DMS153 (cell line): ENCODE measurements around the gene ATP5F1D.

Experiments
- DNase-seq: peaks from one replicate; lab custom pipeline; 2025; lab: John Stamatoyannopoulos, UW

The ATP5F1D gene

DNA sequence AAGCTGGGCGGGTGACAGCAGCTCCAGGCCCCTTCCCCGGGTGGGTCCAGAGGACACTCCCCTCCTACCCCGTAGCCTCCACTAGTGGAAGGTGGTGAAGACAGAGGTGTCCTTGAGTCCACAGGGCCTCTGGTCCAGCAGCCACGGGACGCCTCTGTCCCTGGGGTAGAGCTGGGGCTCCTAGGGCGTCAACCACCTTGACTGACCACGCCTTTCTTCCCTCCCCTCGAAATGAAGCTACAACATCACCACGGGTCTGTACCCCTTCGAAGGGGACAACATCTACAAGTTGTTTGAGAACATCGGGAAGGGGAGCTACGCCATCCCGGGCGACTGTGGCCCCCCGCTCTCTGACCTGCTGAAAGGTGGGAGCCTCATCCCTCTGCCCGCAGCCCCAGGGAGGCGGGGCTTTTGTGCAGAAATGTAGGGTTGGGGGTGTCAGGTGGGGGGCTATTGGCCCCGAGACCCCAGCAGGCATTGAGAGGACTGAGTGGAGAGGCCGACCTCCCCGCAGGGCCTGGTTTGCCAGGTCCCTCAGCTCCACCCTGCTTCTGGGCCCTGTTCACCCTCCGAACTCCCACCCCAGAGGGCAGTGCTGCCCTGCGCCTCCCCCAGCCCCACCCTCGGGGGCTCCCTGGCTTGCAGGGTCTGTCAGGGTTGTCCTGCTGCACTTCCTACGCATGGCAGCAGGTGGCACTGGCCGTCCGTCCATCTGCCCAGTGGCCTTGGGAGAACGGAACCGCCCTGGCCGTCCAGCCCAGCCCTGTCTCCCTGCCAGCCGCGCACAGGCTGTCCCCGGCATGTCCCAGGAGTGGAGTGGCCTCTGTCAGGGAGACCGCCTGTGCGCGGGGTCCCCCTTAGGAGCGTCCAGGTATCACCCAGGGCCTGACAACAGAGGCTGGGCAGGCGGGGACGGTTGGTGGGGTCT is 20.3 kb upstream of the ATP5F1D start:
- no peak for DNase-seq

DNA sequence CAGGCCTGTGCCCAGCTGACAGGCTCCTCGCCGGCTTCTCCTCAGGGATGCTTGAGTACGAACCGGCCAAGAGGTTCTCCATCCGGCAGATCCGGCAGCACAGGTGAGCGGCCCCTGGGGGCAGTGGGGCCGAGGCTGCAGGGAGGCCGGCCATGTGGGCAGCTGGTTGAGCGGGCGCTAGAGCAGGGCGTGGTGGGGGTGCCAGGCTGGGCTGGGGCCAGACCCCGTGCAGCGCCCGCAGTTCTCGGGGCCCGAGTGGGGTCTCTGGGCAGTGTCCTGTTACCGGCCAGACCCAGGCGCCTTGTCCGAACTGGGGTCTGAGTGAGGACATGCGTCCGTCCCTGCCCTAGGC is 19.7 kb upstream of the ATP5F1D start:
- DNase-seq: no peak

DNA sequence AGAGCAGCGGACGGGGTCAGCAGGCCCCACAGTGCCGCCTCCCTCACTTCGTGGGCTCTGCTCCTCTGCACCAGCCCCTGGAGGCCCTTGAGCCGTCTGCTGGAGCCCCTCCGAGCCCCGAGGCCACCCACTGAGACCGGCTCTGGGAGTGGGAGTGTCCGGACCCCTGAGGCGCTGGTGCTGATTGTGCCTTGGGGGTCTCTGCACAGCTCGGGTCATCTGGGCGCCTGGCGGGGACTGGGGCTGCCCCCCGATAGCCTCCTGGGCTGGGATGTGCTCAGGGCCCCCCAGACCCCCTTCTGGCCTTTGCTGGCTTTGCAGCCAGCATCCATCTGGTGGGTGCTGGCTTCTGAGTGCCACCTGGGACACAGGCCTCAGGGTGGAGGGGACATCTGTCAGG is 19.2 kb upstream of the ATP5F1D start:
- DNase-seq: no peak

DNA sequence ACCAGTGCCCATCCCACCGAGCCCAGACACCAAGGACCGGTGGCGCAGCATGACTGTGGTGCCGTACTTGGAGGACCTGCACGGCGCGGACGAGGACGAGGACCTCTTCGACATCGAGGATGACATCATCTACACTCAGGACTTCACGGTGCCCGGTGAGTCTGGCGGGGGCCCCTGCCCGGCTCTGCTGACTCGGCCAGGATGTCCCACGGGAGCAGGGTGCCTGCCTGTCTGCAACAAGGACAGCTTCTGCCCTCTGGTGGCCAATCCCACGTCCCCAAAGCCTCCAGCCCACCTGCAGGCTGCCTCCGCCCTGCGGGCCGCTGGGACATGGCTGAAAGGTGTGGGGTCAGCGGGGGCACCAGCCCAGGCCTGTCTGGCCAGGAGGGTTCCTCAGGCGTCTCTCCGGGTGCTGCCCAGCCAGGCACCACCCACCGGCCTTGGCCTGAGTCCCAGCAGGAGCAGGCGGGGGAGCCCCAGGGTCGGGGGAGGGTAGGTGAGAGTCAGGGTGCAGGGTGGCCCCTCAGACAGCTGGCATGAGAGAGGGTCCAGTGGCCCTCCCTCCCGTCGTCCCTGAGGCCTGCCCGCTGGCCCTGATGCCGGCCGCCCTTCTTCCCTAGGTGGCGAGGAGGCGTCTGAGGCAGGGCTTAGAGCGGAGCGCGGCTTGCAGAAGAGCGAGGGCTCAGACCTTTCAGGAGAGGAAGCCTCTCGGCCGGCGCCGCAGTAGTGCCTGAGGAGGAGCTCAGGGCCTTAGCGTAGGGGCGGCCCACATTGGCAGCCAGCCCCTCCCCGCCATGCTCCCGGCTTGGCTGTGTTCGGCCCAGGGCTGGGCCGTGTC is 18.3 kb upstream of the ATP5F1D start:
- DNase-seq: no peak

DNA sequence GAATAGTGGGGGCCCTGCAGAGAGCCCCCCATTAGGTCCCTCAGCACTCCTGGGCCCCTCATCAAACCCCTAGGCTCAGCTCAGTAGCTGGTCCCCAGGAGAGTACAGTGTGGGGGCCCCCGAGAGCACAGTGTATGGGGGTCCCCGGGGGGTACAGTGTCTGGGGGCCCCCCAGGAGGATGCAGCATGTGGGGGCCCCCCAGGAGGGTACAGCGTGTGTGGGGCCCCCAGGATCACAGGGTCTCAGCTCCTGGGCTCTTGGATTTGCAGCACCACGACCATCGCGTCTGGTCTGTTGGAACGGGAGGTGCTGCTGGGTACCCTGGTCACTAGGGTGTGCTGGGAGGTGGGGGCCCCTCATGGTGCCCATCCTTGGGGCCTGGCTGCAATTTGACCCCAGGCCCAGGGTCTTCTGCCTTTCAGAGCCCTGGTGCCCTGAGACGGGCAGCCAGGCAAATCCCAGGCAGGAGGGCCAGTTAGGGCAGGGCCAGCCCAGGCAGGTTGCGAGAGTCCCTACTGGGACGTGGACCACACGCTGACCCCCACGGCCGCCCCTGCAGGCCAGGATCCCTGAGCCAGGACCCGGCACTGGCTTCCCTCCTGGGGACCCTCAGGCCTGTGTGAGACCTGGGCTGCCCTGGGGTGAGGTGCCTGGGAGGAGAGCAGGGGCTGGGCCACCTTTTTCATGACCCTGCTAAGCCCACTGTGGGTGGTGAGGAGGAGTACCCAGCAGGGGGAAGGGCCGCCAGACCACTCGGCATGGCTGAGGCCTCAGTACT is 17.3 kb upstream of the ATP5F1D start:
- no peak for DNase-seq

DNA sequence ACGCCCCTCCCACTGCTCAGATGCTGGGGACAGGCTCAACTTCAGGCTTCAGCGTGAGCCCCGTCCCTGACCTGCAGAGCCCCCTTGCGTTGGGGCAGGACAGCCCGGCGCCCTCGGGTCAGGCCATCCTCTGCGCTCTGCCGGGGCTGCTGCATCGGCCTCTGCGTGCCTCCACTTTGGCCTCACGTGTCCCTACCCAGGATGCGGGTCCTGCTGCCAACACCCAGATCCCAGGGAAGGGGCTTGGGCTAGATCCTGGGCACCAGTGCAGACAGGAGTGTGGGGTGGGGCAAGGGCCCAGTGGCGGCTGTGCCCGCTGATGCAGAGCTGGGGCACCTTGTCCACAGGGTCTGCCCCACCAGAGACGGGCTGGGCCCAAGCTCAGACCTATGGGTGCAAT is 16.7 kb upstream of the ATP5F1D start:
- DNase-seq: no peak

DNA sequence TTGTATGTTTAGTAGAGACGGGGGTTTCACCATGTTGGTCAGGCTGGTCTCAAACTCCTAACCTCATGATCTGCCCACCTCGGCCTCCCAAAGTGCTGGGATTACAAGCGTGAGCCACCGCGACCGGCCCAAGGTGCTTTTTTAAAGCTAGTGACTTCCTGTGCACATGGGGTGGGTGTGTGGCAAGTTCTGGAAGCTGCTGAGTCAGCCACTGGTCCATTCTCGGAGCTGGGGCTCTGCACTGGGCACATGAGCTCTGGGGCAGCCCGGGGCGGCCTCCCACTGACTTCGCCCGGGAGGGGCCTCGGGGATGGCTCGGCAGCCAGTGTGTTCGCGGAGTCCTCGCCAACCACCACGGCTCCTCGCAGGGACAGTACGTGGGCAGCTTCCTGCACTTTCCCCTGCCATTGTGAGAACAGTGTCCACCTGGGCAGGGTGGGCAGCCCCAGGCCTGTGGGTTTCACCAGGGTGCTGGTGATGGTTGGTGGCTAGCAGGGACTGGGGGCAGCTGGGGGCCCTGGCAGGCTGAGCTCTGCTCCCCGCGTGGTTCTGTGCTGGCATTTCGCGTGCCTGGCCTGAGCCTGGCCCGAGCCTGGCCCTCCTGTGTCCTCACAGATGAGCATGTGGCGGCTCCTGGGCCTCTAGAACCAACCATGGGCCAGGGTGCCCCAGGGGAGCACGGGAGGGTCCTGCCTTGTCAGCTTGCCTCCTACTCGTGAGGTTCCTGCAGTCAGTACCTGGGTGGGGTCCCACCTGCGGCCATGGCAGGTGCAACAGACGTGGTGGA is 15.9 kb upstream of the ATP5F1D start:
- no peak for DNase-seq

DNA sequence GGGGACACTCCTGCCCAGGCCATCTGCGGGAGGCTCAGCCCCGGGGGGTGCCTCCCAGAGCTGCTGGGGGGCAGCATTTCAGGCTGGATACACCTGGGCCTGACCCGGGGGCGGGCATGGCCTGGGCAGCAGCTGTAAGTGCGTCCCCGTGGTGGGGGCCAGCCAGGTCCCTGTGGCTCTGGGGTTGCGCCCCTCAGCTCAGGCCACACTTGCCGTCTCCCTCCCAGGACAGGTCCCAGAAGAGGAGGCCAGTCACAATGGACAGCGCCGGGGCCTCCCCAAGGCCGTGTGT is 15.4 kb upstream of the ATP5F1D start:
- DNase-seq: no peak

DNA sequence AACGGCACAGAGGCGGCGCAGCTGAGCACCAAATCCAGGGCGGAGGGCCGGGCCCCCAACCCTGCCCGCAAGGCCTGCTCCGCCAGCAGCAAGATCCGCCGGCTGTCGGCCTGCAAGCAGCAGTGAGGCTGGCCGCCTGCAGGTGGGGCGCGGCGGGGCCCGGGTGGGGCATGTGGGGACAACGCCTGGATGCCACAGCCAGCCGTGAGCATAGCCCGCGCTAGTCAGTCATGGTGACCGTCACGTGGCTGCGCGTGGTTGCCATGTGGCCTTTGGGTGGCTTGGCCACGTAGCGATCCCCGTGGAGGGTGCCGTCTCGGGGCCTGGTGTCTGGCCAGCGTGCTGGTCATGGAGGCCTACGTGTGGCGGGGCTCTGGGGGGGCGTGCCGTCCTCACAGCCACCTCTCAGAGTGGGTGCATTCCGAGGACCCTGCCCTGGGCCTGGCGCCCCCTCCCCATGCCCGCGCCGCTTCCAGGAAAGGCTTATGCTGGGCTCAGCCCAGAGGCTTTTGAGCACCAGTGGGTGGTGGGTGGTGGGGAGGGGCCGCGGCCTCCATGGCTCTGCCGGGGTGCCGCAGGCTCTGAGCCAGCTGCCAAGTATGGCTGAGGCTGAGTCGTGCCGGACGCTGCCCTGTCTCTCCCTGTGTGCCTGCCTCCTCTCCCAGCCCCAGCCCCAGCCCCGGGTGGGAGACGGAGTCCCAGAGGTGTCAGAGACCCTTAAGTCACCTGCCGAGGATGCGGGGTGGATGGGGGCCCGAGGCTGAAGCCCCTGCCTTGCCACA is 14.8 kb upstream of the ATP5F1D start:
- no peak for DNase-seq

DNA sequence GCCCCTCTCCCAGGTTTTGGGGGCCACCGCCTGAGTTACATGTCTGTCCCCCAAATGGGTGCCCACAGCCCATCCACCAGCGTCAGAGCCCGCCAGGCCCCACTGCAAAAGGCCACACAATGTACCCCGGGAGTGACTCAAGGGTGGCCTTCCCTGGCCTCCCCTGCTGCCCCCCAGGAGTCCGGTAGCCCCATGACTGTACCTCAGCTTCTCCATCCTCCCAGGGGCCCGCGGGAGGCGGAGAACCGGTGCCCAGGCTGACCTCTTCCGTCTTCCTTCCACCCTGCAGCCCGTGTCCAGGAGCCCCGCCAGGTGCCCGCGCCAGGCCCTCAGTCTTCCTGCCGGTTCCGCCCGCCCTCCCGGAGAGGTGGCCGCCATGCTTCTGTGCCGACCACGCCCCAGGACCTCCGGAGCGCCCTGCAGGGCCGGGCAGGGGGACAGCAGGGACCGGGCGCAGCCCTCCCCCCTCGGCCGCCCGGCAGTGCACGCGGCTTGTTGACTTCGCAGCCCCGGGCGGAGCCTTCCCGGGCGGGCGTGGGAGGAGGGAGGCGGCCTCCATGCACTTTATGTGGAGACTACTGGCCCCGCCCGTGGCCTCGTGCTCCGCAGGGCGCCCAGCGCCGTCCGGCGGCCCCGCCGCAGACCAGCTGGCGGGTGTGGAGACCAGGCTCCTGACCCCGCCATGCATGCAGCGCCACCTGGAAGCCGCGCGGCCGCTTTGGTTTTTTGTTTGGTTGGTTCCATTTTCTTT is 14.1 kb upstream of the ATP5F1D start:
- DNase-seq: no peak

DNA sequence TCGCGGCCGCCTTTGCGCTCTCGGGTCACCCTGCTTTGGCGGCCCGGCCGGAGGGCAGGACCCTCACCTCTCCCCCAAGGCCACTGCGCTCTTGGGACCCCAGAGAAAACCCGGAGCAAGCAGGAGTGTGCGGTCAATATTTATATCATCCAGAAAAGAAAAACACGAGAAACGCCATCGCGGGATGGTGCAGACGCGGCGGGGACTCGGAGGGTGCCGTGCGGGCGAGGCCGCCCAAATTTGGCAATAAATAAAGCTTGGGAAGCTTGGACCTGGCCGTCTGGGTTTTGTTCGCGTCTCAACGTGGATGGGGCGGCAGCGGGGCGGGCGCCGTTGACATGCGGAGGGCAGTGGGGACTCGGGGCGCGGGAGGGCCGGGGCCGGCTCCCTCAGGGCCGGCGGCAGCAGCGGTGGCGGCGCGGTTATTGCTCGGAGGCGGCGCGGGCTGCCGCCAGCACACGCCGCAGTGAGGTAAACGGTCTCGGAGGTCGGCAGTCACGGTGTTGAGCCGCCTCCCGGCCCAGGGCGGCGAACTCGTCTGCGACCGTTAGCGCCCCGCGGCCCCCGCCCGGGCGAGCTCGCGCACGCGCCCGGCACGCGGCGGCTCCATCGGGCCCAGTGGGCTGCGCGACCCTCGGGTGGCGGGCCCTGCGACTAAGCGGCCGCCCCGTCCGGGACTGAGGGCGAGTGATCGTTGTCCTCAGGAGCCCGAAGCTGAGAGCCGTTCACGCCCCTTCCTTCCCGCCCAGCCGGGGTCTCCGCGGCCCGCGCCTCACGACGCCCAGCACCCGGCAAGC is 13.2 kb upstream of the ATP5F1D start:
- no peak for DNase-seq

DNA sequence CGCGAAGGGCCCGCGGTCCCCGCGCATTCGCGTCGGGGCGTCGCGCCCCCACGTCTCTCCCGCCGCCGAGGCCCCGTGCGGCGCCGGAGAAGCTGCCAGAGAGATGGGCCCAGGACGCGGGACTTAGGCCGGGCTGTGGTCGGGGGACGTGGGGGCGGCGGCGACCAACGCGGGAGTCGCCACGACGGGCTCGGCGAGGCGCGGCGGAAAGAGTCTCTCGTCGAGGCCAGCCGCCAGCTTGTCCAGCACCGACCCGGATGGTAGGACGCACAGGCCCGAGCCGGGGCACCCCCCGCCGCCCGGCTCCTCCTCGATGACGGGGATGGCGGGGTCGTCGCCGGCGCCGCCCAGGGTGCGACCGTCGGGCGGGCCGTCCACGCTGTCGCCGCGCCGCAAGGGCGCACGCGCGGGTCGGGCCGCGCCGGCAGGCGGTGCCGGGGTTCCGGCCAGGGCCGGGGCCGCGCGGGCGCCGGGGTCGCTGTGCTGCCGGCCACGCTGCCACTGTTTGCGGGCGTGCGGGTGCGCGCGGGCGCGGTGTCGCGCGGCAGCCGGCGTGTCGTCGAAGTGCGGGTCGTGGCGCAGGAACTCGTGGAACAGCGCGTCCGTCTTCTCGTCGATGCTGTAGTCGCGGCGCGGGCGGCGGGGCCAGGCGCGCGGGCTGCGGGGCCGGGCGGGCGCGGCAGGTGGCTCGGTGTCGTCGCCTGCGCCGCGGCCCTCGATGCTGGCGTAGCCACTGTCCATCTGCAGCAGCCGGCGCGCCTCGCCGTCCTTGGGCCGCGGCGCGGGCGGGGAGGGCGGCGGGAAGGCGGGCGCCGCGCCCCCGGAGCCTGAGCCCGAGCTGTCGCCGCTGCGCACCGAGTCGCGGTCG is 12.3 kb upstream of the ATP5F1D start:
- DNase-seq: no peak

DNA sequence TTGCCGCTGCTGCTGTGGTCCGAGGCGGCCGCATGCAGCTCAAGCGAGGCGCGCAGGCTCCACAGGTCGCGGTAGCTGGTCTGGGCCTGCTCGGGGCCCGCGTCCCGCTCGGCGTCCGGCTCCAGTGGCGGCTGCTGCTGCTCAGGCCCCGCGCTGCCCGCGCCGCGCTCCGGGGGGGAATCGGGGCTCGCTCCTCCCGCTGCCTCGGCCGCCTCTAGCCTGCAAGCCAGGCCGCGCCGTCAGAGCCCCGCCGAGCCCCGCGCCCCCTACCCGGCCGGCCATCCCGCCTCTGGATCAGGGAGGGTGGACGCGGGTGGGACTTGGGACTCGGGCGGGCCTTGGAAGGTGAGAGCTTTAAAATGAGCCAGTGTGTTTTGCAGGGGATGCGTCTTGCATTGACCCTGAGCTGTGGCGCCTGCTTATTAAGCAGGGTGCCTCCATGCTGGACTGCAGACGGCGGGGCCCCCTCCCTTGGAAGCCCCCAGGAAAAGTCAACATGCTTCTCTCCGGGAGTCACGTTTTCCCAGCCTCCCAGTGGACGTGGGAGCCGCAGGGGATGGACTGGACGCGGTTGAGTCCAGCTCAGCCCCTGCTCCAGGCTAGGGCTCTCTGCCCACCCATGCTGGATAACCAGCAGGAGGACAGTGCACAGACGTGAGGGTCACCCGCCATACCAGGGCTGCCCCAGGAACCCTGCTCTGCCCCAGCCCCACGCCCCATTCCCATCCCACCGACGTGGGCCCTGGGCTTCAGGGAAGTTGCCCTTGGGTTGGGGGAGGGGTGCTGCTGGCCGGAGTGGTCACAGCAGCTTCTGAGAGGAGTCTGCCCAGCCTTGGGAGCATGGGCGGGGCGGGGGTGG is 11.4 kb upstream of the ATP5F1D start:
- no peak for DNase-seq

DNA sequence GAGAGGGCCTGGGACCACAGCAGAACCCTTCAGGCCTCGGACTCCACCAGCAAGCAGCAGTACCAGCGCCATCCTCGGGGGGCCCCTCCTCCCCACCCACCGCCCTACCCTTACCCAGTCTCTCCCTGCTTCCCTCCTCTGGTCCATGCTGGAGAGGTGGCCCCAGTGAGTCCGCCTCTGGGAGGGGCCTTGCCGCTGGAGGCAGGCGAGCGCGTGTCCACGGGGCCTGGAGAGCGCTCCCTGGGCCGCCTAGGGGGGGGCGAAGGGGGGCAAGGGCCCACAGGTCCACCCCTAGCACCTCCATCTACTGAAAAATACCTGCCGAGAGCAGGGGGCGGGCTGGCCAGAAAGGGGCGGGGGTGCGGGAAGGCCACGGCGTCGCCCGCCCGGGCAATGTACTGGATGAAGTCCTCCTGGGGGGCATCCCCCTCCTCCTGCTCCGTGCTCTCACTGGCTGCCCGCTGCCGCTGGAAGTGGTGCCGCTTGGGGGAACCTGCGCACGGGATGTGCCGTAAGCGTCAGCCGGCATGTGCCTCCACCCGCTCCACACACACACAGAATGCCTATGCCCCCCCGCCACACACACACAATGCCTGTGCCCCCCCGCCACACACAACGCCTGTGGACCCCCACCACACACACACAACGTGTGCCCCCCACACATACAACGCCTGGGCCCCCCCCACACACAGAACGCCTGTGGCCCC is 10.6 kb upstream of the ATP5F1D start:
- no peak for DNase-seq

DNA sequence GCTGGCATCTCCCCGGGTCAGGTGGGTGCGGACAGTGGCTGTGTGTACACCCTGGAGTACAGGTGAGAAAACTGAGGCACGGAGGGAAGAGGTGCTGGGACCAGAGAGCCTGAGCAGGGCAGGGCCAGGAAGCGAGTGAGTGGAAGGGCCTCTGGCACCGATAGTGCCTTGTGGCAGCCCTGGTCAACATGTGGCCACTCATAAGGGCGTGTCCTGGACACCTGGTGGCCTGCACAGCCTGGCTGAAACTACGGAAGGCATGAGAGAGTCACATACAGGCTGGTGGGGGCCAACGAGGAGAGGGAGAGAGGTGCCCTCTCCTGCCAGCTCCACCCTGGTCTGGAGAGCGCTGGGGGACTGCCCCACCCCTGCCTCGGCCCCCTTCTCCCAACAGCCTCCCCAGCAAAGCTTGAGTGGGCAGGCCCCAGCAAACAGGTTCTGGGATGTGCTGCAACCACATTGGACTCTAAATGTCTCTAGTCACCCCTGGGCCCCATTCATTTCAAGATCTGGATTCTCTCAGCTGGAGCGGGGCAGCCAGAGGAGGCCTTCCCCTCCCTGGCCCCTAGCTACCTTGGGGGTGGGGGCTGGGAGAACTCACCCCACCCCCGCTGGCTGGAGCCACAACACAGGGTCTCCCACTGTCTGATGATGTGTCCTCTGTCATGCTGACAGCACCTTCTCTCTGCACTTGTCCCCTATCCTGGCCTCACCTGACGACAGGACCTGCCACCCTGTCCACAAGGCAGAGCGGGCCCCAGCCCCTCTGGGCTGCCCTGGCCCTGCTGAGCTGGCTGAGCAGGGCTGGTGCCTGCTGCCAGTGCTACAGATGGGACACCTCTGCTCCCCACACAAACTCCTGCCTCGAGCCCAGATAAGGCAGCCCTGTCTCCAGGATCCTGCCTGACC is 9.6 kb upstream of the ATP5F1D start:
- DNase-seq: no peak

DNA sequence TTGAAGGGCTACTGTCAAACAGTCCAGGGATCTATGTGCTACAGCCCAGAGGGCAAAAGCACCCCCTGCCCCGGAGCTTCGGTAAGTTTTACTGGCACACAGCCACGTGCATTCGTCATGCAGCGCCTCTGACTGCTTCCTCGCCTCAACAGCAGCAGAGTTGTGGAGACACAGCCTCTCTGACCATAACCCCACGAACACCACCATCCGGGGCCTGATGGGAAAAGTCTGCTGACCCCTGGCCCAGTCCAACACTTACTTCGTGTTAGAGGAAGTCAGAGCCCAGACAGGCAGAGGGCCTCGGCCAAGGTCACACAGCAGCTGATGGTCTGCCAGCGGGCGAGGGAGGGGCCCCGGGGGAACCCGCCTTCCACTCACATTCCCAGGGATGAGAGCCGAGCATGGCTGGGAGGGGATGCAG is 8.9 kb upstream of the ATP5F1D start:
- DNase-seq: no peak
